ENCODE results near the gene TMUB2. TPM values are rescaled to one million over a fixed set of nuclear protein-coding genes. Genes with fewer than 3 reads are reported as not detected.

The TMUB2 gene
- total RNA-seq, 2 donors from 2014 or later = 20.4 to 42.8 TPM

DNA sequence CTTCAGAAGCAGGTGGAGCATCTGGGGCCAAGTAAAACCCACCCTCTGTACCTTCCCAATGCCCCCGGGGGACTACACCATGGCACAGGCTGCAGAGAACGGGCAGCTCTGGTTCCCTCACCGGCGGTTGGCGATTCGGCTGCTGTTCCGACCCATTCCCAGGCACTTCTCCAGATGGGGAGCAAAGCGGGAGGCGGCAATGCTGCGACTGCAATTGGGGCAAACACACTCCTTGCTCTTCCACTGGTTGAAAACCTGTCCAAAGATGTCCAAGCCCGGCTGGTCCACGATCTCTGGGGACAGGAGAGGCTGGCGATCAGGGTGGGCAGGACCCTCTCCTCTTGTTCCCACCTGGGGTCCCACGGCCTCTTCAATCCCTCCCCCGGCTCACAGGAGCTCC lies 10.3 kb downstream of the TMUB2 start:
- TF ChIP-seq, protein P1, sequence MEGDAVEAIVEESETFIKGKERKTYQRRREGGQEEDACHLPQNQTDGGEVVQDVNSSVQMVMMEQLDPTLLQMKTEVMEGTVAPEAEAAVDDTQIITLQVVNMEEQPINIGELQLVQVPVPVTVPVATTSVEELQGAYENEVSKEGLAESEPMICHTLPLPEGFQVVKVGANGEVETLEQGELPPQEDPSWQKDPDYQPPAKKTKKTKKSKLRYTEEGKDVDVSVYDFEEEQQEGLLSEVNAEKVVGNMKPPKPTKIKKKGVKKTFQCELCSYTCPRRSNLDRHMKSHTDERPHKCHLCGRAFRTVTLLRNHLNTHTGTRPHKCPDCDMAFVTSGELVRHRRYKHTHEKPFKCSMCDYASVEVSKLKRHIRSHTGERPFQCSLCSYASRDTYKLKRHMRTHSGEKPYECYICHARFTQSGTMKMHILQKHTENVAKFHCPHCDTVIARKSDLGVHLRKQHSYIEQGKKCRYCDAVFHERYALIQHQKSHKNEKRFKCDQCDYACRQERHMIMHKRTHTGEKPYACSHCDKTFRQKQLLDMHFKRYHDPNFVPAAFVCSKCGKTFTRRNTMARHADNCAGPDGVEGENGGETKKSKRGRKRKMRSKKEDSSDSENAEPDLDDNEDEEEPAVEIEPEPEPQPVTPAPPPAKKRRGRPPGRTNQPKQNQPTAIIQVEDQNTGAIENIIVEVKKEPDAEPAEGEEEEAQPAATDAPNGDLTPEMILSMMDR (IDR thresholded peaks at IDR 0.05) = no peak
- H3K4me3 ChIP-seq = no peak overlapping the region
- H3K27me3 ChIP-seq (replicated peaks; ENCODE audit: insufficient read depth) = no peaks in the 10 kb centered on the region
- peaks cover 12 to 29% of the 10 kb centered on the region in 2 donors for H3K4me1 ChIP-seq (ENCODE audit: control insufficient read depth in 1 of 2, low read depth in 2 of 2)
- no peaks in the 10 kb centered on the region for H3K9me3 ChIP-seq
- H3K27ac ChIP-seq = peak overlapping the region; percentile 93 to 95
- ATAC-seq (ENCODE audit: insufficient number of reproducible peaks, low FRiP score, low read depth) (no peak), DNase-seq (ENCODE audit: low spot score) (no peak)
- H3K36me3 ChIP-seq = peaks cover 31% of the 10 kb centered on the region

DNA sequence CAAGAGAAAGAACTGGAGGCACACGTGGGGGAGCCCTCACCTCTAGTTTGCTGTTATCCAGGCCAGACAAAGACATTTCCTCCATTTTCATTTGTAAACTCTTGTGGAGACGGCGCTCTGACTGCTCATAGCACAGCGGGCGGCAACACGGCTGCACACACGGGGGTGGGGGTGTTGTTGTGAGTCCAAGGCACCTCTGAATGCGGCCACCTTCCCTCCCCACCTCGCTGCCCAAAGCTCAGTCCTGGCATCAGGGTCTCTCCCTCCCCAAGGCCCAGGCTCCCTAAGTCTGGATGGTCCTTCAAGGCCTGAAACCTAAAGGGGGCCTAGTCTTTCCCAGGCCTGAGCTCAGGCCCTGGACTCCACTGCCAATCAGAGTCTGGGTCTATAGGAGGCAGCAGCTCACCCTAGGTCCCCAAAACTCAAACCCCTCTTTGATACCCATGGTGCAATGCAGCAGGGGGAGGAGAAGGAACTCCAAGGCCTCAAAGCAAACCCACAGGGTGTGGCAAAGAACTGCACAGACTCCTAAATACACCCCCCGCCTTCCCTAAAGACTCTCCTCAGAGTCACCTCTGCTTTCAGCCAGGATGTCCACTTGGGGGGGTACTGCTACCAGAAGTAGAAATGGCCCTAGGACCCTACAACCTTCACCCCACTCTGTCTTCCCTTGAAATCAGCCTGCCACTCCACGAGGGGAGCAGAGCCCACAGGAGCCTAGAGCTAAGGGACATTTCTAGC lies 11.4 kb downstream of the TMUB2 start:
- Histone ChIP-seq H3K27ac (peak overlapping the region; percentile 93 to 95), H3K4me3 (peak overlapping the region; percentile 92), H3K4me1 (ENCODE audit: control insufficient read depth in 1 of 2, low read depth in 2 of 2) (peaks cover 12 to 29% of the 10 kb centered on the region in 2 donors), H3K27me3 (replicated peaks; ENCODE audit: insufficient read depth) (no peaks in the 10 kb centered on the region), H3K36me3 (peaks cover 25% of the 10 kb centered on the region), H3K9me3 (no peaks in the 10 kb centered on the region)
- DNase-seq (ENCODE audit: low spot score) (no peak), ATAC-seq (ENCODE audit: insufficient number of reproducible peaks, low FRiP score, low read depth) (no peak)
- TF ChIP-seq, protein P1 (IDR thresholded peaks at IDR 0.05) = no peak

DNA sequence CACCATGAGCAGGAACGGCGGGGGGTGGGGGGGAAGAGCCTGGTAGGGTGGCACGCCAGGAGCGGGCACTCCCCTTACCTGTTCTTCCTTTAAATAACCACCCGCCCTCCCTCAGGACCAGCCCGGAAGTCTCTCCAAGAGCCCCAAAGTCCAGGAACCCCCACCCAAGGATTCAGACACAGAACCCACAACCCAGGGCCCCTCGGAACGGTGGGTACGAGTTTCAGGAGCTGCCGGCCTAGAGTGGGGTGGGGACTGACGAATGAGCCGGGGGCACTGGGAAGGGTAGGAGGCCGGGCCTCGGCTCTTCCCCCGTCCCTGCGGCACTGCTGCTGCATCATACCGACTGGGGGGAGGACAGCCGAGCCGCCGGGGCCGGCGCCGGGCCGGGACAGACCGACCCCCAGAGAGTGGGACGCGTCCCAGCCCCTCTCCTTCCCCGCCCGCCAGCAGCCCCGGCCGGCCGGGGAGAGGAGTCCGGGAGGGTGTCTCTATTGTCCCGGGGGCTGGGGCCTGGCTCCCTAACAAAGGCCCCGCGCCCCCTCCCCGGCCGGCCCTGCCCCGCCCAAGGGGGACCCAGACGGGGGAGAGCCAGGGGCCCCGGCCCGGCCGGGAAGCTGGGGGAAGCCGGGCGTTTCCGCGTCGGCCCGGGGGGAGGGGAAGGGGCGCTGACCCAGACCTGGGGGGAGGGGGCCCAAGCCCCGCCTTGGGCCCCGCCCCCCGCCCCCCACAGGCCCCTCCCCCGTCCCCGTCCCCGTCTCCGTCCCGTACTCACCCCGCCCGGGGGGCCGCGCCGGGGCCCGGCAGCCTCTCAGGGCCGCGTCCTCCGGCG lies 12.2 kb downstream of the TMUB2 start:
- TF ChIP-seq, protein P1 (IDR thresholded peaks at IDR 0.05) = no peak
- H3K4me1 ChIP-seq (ENCODE audit: control insufficient read depth in 1 of 2, low read depth in 2 of 2) = peaks cover 12 to 29% of the 10 kb centered on the region in 2 donors
- ATAC-seq (ENCODE audit: insufficient number of reproducible peaks, low FRiP score, low read depth) (no peak), DNase-seq (ENCODE audit: low spot score) (no peak)
- H3K27me3 ChIP-seq (replicated peaks; ENCODE audit: insufficient read depth) = no peaks in the 10 kb centered on the region
- H3K9me3 ChIP-seq = no peaks in the 10 kb centered on the region
- H3K4me3 ChIP-seq = peak overlapping the region; percentile 92
- H3K27ac ChIP-seq = peak overlapping the region; percentile 93 to 95
- peaks cover 18% of the 10 kb centered on the region for H3K36me3 ChIP-seq

- ATAC-seq (ENCODE audit: insufficient number of reproducible peaks, low FRiP score, low read depth) (peak; percentile 80), DNase-seq (ENCODE audit: low spot score) (peak; percentile 99)
- Histone ChIP-seq H3K27me3 (replicated peaks; ENCODE audit: insufficient read depth) (no peaks in the 10 kb centered on the region), H3K27ac (peak within 1 kb of the TSS; percentile 93 to 95), H3K4me1 (ENCODE audit: control insufficient read depth in 1 of 2, low read depth in 2 of 2) (peaks cover 12 to 29% of the 10 kb centered on the region in 2 donors), H3K9me3 (no peaks in the 10 kb centered on the region), H3K36me3 (peaks cover 9% of the 10 kb centered on the region), H3K4me3 (peak within 1 kb of the TSS; percentile 92)
- TF ChIP-seq, protein P1 (IDR thresholded peaks at IDR 0.05) = no peak
Measured at GRCh38 chr17:44199553-44200477, 13.0 kb downstream of the TMUB2 start, which contains the start of gene ATXN7L3. ATXN7L3 (minus strand) TSS chr17:44199884; CDS start chr17:44198070, 1,814 bp downstream.
